B cell (primary cell): ENCODE measurements around the gene OSBPL5. TPM values are rescaled to one million over a fixed set of nuclear protein-coding genes. Genes with fewer than 3 reads are reported as not detected.

ENCODE experiments used
- ATAC-seq: fragments of 200-7000 bp; cut with Tn5 transposase; one replicate; pipeline ENCODE4 v1.10.0; 2021; ENCODE audit warnings: low read depth, mild to moderate bottlenecking, moderate number of reproducible peaks, moderate library complexity
- CTCF ChIA-PET: fragments of 350-600 bp; sonication (Branson Sonifier 250); formaldehyde crosslinking; loops from one replicate; lab custom pipeline; 2021; ENCODE audit warnings: antibody characterized with exemption, inconsistent platforms; lab: Charles Lee
- POLR2A ChIA-PET: fragments of 350-600 bp; sonication (Branson Sonifier 250); formaldehyde crosslinking; loops from one replicate; lab custom pipeline; 2021; ENCODE audit warnings: antibody characterized with exemption; lab: Charles Lee
- DNase-seq: peaks from one replicate; pipeline ENCODE4 v3.0.0; 2013
- H2AFZ ChIP-seq: 2 replicates; pipeline ENCODE4 v1.6.1; 2012; ENCODE audit warnings: mild to moderate bottlenecking, low read depth, low read length; ENCODE audit not compliant: insufficient read depth, poor library complexity, severe bottlenecking
- H3K27ac ChIP-seq, 2 donors: 1 replicate in 1 of 2; 2 replicates in 1 of 2; pipeline ENCODE4 v1.5.1; 2012 to 2013; ENCODE audit warnings: low read length in 2 of 2, mild to moderate bottlenecking in 2 of 2, moderate library complexity in 1 of 2
- H3K27me3 ChIP-seq, 4 experiments: fragments of 200-600 bp in 1 of 4; sonication (generic) in 1 of 4; replicated peaks in 1 of 4; 1 replicate in 2 of 4; 2 replicates in 2 of 4; pipeline versions ENCODE4 v1.6.1 to v1.7.0; 2013 to 2016; ENCODE audit warnings: low read length in 3 of 4, mild to moderate bottlenecking in 2 of 4, mixed read lengths in 1 of 4, moderate library complexity in 1 of 4; ENCODE audit not compliant: insufficient read depth in 4 of 4, control insufficient read depth in 3 of 4; ENCODE audit errors: control extremely low read depth in 1 of 4
- H3K36me3 ChIP-seq, 2 experiments: replicated peaks in 1 of 2; 1 replicate in 1 of 2; 2 replicates in 1 of 2; pipeline versions ENCODE4 v1.6.1 to v1.7.1; 2013; ENCODE audit warnings: low read length in 1 of 2; ENCODE audit not compliant: insufficient read depth in 2 of 2, control insufficient read depth in 1 of 2; ENCODE audit errors: control extremely low read depth in 1 of 2, extremely low read depth in 1 of 2
- H3K4me1 ChIP-seq, 2 donors: fragments of 200-600 bp in 1 of 2; sonication (generic) in 1 of 2; 1 replicate in 1 of 2; 2 replicates in 1 of 2; pipeline versions ENCODE4 v1.5.1 to v1.6.1; 2013 to 2017; ENCODE audit warnings: low read length in 2 of 2; ENCODE audit not compliant: control insufficient read depth in 2 of 2, insufficient read depth in 2 of 2
- H3K4me2 ChIP-seq: replicated peaks from 2 replicates; pipeline ENCODE3; 2012; ENCODE audit warnings: mild to moderate bottlenecking, low read depth, low read length; ENCODE audit not compliant: poor library complexity, severe bottlenecking
- H3K4me3 ChIP-seq, 5 experiments: fragments of 200-600 bp in 1 of 5; sonication (generic) in 1 of 5; 1 replicate in 3 of 5; 2 replicates in 2 of 5; pipeline versions ENCODE4 v1.5.1 to v1.7.0; 2011 to 2016; ENCODE audit warnings: low read length in 4 of 5, mild to moderate bottlenecking in 4 of 5, low read depth in 2 of 5, control low read depth in 1 of 5, moderate library complexity in 1 of 5; ENCODE audit not compliant: insufficient read depth in 1 of 5; ENCODE audit errors: control extremely low read depth in 1 of 5, extremely low read depth in 1 of 5
- H3K79me2 ChIP-seq: fragments of 200-600 bp; sonication (generic); one replicate; pipeline ENCODE4 v1.6.0; 2016; ENCODE audit warnings: low read length; ENCODE audit not compliant: control insufficient read depth, insufficient read depth
- H3K9ac ChIP-seq: fragments of 200-600 bp; sonication (generic); 2 replicates; pipeline ENCODE4 v1.6.1; 2017; ENCODE audit warnings: mild to moderate bottlenecking, low read length, moderate library complexity
- H3K9me3 ChIP-seq, 3 donors: one replicate each; pipeline versions ENCODE4 v1.6.1 to v1.7.1; 2013; ENCODE audit warnings: low read length in 2 of 3; ENCODE audit not compliant: control insufficient read depth in 2 of 3, insufficient read depth in 1 of 3; ENCODE audit errors: control extremely low read depth in 1 of 3
- H4K20me1 ChIP-seq: 2 replicates; pipeline ENCODE4 v1.6.0; 2012; ENCODE audit warnings: mild to moderate bottlenecking, low read length; ENCODE audit not compliant: insufficient read depth, control insufficient read depth, poor library complexity, severe bottlenecking
- H3K27ac Mint-ChIP-seq: one replicate; pipeline ENCODE4 v1.8.0; 2021; ENCODE audit warnings: mixed read lengths
- H3K27me3 Mint-ChIP-seq: one replicate; pipeline ENCODE4 v1.8.0; 2021; ENCODE audit warnings: mixed read lengths
- H3K4me1 Mint-ChIP-seq: one replicate; pipeline ENCODE4 v1.8.0; 2021; ENCODE audit warnings: mixed read lengths
- H3K4me3 Mint-ChIP-seq: one replicate; pipeline ENCODE4 v1.8.0; 2021; ENCODE audit warnings: mixed read lengths
- H3K9me3 Mint-ChIP-seq: one replicate; pipeline ENCODE4 v1.8.0; 2022; ENCODE audit warnings: mixed read lengths; ENCODE audit not compliant: insufficient read depth
- EZH2 ChIP-seq: IDR thresholded peaks from 2 replicates; pipeline ENCODE4 v1.6.1; 2012; ENCODE audit warnings: borderline replicate concordance, low read depth, mild to moderate bottlenecking, moderate library complexity, low read length; ENCODE audit not compliant: insufficient read depth, poor library complexity, severe bottlenecking
- WGBS: methylation state at CpG from one replicate; pipeline ENCODE4 v1.1.5; 2013; ENCODE audit warnings: missing lambda C conversion rate; ENCODE audit not compliant: insufficient coverage; 5-methylcytosine and 5-hydroxymethylcytosine counted together
- intact Hi-C: fragments of 100-400 bp; cut with micrococcal nuclease; formaldehyde crosslinking; loops from one replicate; pipeline ENCODE4 v1.10.0; 2022
- polyA plus RNA-seq: library from polyadenylated mRNA; depleted of rRNA; stranded (reverse); fragments of >200 nt; gene quantifications from 2 replicates; pipeline ENCODE4 v1.2.3, GENCODE V29; 2012
- total RNA-seq, 2 donors: library from RNA; stranded (reverse); fragments of 120-200 nt in 1 of 2; gene quantifications; 1 replicate in 1 of 2; 2 replicates in 1 of 2; pipeline versions ENCODE4 v1.2.3 to v1.2.4, GENCODE V29; 2013 to 2022
- TF ChIP-seq, protein P1 (sequence below): fragments of 200-600 bp; IDR thresholded peaks from one replicate; pipeline ENCODE4 v1.8.0; 2022; ENCODE audit warnings: antibody characterized with exemption, mild to moderate bottlenecking

Gene OSBPL5
- total and polyA plus RNA-seq, 2 donors (not counting 1 experiment from before 2014, with no cell fraction given): 0.15 to 1.2 TPM

DNA sequence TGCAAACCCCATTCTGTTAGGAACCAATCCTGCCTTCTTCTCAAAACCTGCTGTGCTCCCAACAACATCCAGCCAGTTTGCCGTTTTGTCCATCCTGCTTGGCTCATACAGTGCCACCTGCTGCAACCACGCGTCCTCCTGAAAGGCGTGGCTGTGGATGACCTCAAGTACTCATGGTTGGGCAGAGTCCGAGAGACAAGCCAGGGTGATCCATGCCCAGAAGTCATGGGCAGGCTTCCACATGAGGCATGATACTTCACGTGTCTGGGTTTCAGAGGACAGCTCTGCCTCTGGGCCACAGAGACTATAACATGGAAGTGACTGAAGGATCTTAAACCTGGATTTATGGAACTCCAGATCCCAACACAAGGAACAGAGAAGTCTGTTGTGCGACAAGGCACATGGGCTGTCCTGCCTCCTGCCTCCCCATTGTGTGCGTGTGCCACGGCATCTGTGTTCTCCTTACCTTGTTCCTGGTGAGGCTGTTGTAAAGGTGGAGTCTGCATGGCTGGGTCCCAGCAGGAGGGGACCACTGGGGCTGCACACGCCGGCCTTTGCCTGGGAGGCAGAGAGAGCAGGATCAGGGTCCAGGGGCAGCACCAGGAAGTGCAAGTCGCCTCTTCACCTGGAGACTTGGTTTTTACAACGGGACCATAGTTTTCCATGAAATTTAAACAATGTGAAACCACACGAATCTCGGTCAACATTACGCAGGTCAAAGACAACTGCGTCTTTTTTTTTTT, 123.2 kb downstream of the OSBPL5 start:
- H3K9me3 Mint-ChIP-seq: no peaks in the 10 kb centered on the region
- no peak overlapping the region for H3K27ac Mint-ChIP-seq
- Histone ChIP-seq H4K20me1 (peaks cover 53% of the 10 kb centered on the region), H3K36me3 (peaks cover 0 to 66% of the 10 kb centered on the region in 2 experiments), H3K9me3 (no peaks in the 10 kb centered on the region), H3K4me3 (no peak overlapping the region), H3K9ac (no peak overlapping the region), H3K4me2 (no peak overlapping the region), H3K4me1 (peaks cover 3 to 8% of the 10 kb centered on the region in 2 donors), H2AFZ (no peak overlapping the region), H3K27ac (no peak overlapping the region), H3K27me3 (no peaks in the 10 kb centered on the region), H3K79me2 (peaks cover 43% of the 10 kb centered on the region)
- 98% methylated on average over 17 of the region's 17 CpGs for WGBS
- no peaks in the 10 kb centered on the region for H3K27me3 Mint-ChIP-seq
- ATAC-seq: no peak
- intact Hi-C loops: no loop called here
- peaks cover 8% of the 10 kb centered on the region for H3K4me1 Mint-ChIP-seq
- POLR2A ChIA-PET: no interaction called here
- CTCF ChIA-PET: no interaction called here
- DNase-seq: no peak
- H3K4me3 Mint-ChIP-seq: no peak overlapping the region
- TF ChIP-seq, protein P1, sequence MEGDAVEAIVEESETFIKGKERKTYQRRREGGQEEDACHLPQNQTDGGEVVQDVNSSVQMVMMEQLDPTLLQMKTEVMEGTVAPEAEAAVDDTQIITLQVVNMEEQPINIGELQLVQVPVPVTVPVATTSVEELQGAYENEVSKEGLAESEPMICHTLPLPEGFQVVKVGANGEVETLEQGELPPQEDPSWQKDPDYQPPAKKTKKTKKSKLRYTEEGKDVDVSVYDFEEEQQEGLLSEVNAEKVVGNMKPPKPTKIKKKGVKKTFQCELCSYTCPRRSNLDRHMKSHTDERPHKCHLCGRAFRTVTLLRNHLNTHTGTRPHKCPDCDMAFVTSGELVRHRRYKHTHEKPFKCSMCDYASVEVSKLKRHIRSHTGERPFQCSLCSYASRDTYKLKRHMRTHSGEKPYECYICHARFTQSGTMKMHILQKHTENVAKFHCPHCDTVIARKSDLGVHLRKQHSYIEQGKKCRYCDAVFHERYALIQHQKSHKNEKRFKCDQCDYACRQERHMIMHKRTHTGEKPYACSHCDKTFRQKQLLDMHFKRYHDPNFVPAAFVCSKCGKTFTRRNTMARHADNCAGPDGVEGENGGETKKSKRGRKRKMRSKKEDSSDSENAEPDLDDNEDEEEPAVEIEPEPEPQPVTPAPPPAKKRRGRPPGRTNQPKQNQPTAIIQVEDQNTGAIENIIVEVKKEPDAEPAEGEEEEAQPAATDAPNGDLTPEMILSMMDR: no peak
- no peak for TF ChIP-seq EZH2

DNA sequence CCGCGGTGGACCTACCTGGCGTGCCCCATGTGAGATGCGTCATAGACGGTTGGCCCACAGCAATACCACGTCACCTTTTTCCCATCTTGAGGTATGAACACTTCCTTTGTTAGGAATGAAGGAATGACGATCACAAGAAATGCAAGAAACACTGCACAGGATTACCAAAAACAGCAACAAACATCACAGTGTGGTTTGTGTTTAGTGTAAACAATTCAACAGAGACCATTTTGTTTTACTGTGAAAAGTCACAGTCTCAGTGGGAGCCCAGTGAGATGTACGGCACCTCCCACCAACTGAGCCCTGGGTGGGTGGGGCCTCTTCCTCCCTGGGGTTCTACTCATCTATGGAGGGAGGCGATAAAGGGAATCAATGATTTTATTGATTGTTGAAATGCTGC, 124.2 kb downstream of the OSBPL5 start:
- no CpG with 5 or more reads among the region's 9 CpGs for WGBS
- peaks cover 0 to 70% of the 10 kb centered on the region in 2 experiments for H3K36me3 ChIP-seq
- POLR2A ChIA-PET: no interaction called here

More for the DNA sequence above, 124.2 kb downstream of the OSBPL5 start:
- H3K9me3 ChIP-seq: no peaks in the 10 kb centered on the region
- no peak overlapping the region for H3K4me3 ChIP-seq
- no peaks in the 10 kb centered on the region for H3K27me3 ChIP-seq
- peaks cover 33% of the 10 kb centered on the region for H3K79me2 ChIP-seq
- ATAC-seq (no peak), DNase-seq (no peak)
- Mint-ChIP-seq H3K4me3 (no peak overlapping the region), H3K27me3 (no peaks in the 10 kb centered on the region), H3K9me3 (no peaks in the 10 kb centered on the region), H3K4me1 (peaks cover 17% of the 10 kb centered on the region), H3K27ac (peak overlapping the region; percentile 37)
- intact Hi-C loops: no loop called here
- peaks cover 43% of the 10 kb centered on the region for H4K20me1 ChIP-seq
- H3K4me2 ChIP-seq: no peak overlapping the region
- no peak overlapping the region for H2AFZ ChIP-seq
- TF ChIP-seq, protein P1: no peak
- no peak for TF ChIP-seq EZH2
- CTCF ChIA-PET: interaction anchor here (1.2 to 9.8 kb wide), 2 partner anchors 8 to 50 kb away, joined by 3 to 112 read pairs; no protein-coding TSS in a partner anchor
- H3K9ac ChIP-seq: no peak overlapping the region
- H3K4me1 ChIP-seq: peaks cover 12 to 17% of the 10 kb centered on the region in 2 donors
- H3K27ac ChIP-seq: no peak overlapping the region
